Central memory CD8-positive, alpha-beta T cell (primary cell): ENCODE data around the gene SPINK5.

Experiments used
- ATAC-seq: fragments of 150-1000 bp; cut with Tn5 transposase; replicated peaks from 2 replicates; pipeline ENCODE4 v1.10.0; 2022; ENCODE audit warnings: mild to moderate bottlenecking, moderate FRiP score, moderate number of reproducible peaks; ENCODE audit not compliant: poor library complexity, severe bottlenecking; ENCODE audit errors: extremely low read depth
- DNase-seq, 2 donors: peaks; one replicate each; pipeline ENCODE4 v3.0.0; 2021; ENCODE audit warnings: low spot score in 2 of 2
- H3K27ac Mint-ChIP-seq: one replicate; pipeline ENCODE4 v1.8.0; 2022; ENCODE audit warnings: low read depth, mild to moderate bottlenecking, moderate library complexity, mixed read lengths
- H3K27me3 Mint-ChIP-seq: one replicate; pipeline ENCODE4 v1.8.0; 2022; ENCODE audit warnings: mixed read lengths
- H3K36me3 Mint-ChIP-seq: one replicate; pipeline ENCODE4 v1.8.0; 2022; ENCODE audit warnings: mild to moderate bottlenecking, moderate library complexity, mixed read lengths; ENCODE audit not compliant: insufficient read depth
- H3K4me1 Mint-ChIP-seq: one replicate; pipeline ENCODE4 v1.8.0; 2022; ENCODE audit warnings: mixed read lengths
- H3K4me3 Mint-ChIP-seq: one replicate; pipeline ENCODE4 v1.8.0; 2022; ENCODE audit warnings: mild to moderate bottlenecking, moderate library complexity, mixed read lengths
- H3K9me3 Mint-ChIP-seq: one replicate; pipeline ENCODE4 v1.8.0; 2022; ENCODE audit warnings: mixed read lengths

Gene SPINK5

DNA sequence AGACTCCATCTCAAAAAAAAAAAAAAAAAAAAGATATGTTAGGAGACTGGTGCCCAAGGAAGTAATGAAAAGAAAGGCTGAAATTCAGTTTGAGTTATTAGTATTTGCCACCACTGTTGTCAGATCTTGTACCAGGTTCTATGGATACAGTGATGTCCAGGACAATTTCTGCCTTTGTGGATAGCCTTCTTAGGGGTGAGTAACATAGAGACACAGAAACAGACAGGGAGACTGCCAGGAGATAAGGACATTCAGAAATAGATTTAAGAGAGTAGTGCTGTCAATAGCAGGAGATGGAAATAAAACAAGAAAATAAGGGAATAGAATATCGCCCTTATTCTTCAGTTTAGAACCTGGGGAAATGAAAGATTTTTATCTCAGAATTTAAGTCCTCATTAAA lies 98.3 kb downstream of the SPINK5 start:
- no peaks in the 10 kb centered on the region for H3K36me3 Mint-ChIP-seq
- DNase-seq (no peak), ATAC-seq (no peak)
- H3K9me3 Mint-ChIP-seq = no peaks in the 10 kb centered on the region
- no peaks in the 10 kb centered on the region for H3K27me3 Mint-ChIP-seq
- H3K4me1 Mint-ChIP-seq = no peaks in the 10 kb centered on the region
- H3K27ac Mint-ChIP-seq = no peak overlapping the region
- no peak overlapping the region for H3K4me3 Mint-ChIP-seq

DNA sequence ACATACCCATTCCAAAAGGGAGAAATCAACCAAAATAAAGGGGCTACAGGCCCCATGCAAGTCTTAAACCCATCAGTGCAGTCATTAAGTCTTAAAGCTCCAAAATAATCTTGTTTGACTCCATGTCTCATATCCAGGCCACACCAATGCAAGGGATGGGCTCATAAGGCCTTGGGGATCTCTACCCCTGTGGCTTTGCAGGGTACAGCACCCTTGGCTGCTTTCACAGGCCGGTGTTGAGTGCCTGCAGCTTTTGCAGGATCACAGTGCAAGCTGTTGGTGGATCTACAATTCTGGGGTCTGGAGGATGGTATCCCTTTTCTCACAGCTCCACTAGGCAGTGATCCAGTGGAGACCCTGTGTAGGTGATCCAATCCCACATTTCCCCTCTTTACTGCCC lies 99.6 kb downstream of the SPINK5 start:
- DNase-seq (no peak), ATAC-seq (no peak)
- no peaks in the 10 kb centered on the region for H3K9me3 Mint-ChIP-seq
- no peaks in the 10 kb centered on the region for H3K36me3 Mint-ChIP-seq
- H3K4me1 Mint-ChIP-seq = no peaks in the 10 kb centered on the region
- no peak overlapping the region for H3K4me3 Mint-ChIP-seq
- H3K27ac Mint-ChIP-seq = no peak overlapping the region
- H3K27me3 Mint-ChIP-seq = no peaks in the 10 kb centered on the region

DNA sequence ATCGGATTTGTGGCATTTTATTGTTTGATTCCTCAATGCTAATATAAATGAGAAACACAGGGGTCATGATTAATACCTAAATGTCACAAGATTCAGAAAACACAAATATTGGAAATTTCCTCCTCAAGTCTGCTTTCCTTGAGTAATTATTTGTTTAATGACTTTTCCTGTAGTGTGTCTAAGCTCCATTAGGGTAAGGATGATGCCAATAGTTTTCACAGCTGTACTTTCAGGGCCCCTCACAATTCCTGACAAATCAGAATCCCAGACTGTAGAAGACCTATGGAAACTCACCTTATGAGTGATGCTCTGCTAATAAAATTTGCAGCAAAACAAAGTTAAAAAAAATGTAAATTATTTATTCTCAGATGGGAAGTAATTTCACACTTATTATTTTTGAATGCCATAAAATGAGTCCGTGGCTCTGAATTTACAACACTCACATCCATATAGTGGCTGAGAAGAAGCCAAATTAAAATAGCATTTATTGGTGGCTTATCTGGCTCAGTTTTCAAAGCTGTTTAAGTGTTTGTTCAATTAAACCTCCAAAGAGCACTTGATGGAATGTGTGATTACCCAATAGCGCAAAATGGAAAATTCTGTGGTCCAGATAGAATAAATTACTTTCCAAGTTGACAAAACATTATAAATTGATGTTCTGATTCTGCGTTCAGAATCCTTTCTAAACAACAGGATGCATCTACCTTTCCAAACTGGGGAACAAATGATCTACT lies 102.9 kb downstream of the SPINK5 start:
- ATAC-seq (no peak), DNase-seq (no peak)
- no peaks in the 10 kb centered on the region for H3K36me3 Mint-ChIP-seq
- no peak overlapping the region for H3K4me3 Mint-ChIP-seq
- H3K4me1 Mint-ChIP-seq = no peaks in the 10 kb centered on the region
- no peak overlapping the region for H3K27ac Mint-ChIP-seq
- H3K9me3 Mint-ChIP-seq = no peaks in the 10 kb centered on the region
- no peaks in the 10 kb centered on the region for H3K27me3 Mint-ChIP-seq

DNA sequence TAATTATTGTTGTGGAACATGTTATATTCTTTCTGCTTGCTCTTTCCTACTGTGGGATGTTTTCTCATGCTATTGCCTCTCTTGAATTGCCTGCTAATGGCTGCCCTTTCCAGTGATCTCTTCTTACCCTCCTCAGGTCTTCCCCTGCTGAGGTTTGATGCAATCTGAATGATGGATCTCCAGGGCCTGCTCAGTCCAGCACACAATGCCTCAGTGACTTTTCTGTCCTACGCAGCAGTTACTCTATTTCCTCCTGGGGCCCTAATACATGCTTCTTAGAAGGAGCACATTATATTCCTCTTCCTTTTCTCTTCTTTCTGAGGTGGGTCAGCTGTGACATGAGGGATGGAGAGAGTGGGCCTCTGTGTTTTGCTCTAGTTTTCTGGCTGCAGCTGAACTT lies 104.5 kb downstream of the SPINK5 start, which contains the start of gene SPINK14:
Gene SPINK14, plus strand, starts transcription at position 301 of the 400 bp plus-strand sequence. CDS start 1,187 bp downstream, outside the sequence.
- H3K4me3 Mint-ChIP-seq = no peak within 1 kb of the TSS
- H3K9me3 Mint-ChIP-seq = no peaks in the 10 kb centered on the region

DNA sequence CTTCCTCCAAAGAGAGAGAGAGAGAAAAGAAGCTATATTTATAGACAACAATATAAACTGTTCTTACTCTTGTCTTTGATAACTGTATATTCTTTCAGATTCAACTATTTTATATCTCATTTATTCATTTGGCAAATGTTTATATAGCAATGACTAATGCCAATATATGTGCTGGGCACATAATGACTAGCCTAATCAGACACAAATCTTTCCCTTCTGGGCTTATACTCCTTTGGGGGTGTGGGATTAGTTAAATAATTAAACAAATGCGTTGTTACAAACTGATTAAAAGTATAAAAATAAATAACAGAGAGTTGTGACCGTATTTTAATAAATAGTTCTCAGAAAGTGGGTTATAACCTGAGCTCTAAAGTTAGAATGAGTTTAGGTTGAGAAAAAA lies 108.6 kb downstream of the SPINK5 start:
- Mint-ChIP-seq H3K4me1 (no peaks in the 10 kb centered on the region), H3K27ac (no peak overlapping the region), H3K4me3 (no peak overlapping the region), H3K27me3 (peaks cover 20% of the 10 kb centered on the region), H3K9me3 (no peaks in the 10 kb centered on the region), H3K36me3 (no peaks in the 10 kb centered on the region)
- no peak for DNase-seq
- ATAC-seq = no peak

More for the DNA sequence above, 104.5 kb downstream of the SPINK5 start, which contains the start of gene SPINK14:
- DNase-seq (no peak), ATAC-seq (no peak)
- Mint-ChIP-seq H3K27ac (no peak within 1 kb of the TSS), H3K36me3 (no peaks in the 10 kb centered on the region), H3K4me1 (no peaks in the 10 kb centered on the region), H3K27me3 (peaks cover 13% of the 10 kb centered on the region)

DNA sequence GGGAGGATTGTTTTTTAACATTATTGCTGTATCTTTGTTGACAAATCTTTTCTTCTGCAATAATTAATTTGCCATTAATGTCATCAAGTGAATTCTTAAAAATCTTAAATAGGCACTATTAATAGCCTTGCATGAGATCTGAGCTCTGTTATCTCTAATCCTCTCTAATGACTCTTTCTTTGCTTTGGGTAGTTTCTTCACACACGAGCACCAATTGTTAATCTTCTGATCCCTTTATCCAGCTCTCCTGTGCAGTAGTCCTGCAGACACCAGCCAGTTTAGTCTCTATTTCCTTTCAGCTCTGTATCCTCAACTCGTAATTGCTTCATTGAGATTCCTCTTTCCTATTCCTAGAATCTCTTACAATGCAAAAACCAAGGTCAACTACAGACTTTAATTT lies 112.7 kb downstream of the SPINK5 start:
- Mint-ChIP-seq H3K4me3 (no peak overlapping the region), H3K27me3 (peaks cover 34% of the 10 kb centered on the region), H3K27ac (no peak overlapping the region), H3K9me3 (no peaks in the 10 kb centered on the region), H3K36me3 (no peaks in the 10 kb centered on the region), H3K4me1 (no peaks in the 10 kb centered on the region)
- no peak for DNase-seq
- no peak for ATAC-seq

DNA sequence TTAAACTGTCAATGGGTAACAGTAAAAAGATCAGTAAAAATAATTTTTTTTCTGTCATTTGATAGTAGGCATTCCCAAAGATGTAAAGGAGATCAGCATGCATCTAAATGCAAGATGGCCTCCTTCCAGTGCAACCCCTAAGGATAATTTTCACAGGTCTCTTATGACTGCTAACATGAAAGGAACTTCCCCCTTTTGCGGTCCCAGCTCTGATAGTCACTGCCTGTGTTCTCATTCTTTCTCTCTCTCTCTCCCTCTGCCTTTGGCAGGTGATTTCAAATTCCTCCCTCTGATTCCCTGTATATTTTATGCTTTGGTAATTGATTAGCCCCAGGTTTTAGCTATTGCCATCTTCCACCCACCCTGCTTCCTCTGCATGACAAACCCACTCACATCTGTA lies 113.4 kb downstream of the SPINK5 start:
- no peaks in the 10 kb centered on the region for H3K4me1 Mint-ChIP-seq
- peaks cover 33% of the 10 kb centered on the region for H3K27me3 Mint-ChIP-seq
- H3K36me3 Mint-ChIP-seq = no peaks in the 10 kb centered on the region
- no peak overlapping the region for H3K27ac Mint-ChIP-seq
- DNase-seq (no peak), ATAC-seq (no peak)
- H3K4me3 Mint-ChIP-seq = no peak overlapping the region
- no peaks in the 10 kb centered on the region for H3K9me3 Mint-ChIP-seq

DNA sequence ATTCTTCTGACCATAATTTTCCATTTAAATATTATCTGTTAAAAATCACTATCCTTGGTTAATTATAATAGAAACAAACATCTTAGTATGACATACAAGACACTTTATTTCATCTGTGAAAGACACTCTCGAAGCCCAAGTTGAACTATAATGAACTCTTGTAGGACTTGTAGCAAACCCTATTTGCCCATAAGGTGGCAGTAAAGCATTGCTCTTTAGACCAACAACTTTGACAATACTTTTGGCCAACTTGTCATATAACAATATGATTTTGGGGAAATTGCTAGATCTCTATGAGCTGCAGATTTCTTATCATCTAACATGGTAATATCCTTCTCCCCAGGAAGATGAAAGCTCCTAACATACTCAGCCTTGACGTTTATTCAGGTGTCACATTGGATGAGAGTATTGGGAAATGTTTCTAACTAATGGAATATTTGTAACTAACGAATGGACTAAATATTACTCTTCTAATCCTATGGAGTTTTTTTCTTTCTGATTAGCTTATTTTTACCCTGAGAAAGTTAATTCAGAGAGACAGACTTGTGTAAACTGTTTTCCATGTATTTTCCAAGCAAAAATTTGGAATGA lies 115.5 kb downstream of the SPINK5 start:
- H3K36me3 Mint-ChIP-seq = no peaks in the 10 kb centered on the region
- no peak overlapping the region for H3K4me3 Mint-ChIP-seq
- H3K27me3 Mint-ChIP-seq = peaks cover 28% of the 10 kb centered on the region
- no peaks in the 10 kb centered on the region for H3K9me3 Mint-ChIP-seq
- no peak for DNase-seq
- no peak for ATAC-seq
- H3K4me1 Mint-ChIP-seq = no peaks in the 10 kb centered on the region
- H3K27ac Mint-ChIP-seq = no peak overlapping the region

DNA sequence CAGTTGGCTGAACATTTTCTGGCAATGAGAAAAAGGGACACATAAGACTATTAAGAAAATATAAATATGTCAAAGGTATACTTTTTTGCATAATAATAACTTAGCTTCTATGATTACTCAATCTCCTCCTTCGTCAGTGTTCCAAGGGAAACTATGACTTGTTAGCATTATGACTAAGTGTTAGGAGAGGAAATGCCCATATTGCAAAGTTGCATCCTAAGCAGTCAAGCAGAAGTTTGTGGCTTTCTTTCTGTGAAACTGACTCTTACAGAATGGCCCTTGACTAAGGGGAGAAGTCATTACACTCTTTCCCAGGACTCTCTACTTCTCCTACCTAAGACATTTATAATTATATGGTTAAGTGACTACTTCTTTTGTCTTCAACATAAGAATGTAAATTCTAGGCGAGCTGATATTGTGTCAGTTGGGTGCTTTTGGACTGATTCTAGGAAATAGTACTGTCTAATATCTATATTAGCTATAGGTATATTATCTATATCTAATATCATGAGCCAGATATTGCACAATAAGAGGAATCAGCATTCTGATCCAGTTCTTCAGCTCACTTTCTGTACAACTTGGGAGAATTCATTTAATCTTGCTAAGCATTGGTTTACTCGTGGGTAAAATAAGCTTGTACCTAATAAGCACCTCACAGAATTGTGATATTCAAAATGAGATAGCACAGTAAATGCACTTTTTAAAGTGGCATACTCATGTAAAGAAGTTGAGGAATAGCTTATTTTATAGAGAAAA lies 122.6 kb downstream of the SPINK5 start:
- H3K4me1 Mint-ChIP-seq = no peaks in the 10 kb centered on the region
- H3K9me3 Mint-ChIP-seq = no peaks in the 10 kb centered on the region
- no peak overlapping the region for H3K27ac Mint-ChIP-seq
- no peak for DNase-seq
- no peak overlapping the region for H3K4me3 Mint-ChIP-seq
- ATAC-seq = no peak
- peaks cover 27% of the 10 kb centered on the region for H3K27me3 Mint-ChIP-seq
- no peaks in the 10 kb centered on the region for H3K36me3 Mint-ChIP-seq
